Activated CD4-positive, alpha-beta T cell treated with anti-CD3 and anti-CD28 coated beads for 24 hours (primary cell): ENCODE measurements around the gene SNUPN.
"Not testable (repeated sequence)": the region's sequence is repeated elsewhere in the genome, so short reads cannot be mapped to it uniquely, and the experiment has no call there.

ENCODE experiments used
- DNase-seq, 2 donors: peaks; one replicate each; pipeline ENCODE4 v3.0.0-alpha.2; 2020; ENCODE audit warnings: low read depth in 2 of 2

The SNUPN gene

DNA sequence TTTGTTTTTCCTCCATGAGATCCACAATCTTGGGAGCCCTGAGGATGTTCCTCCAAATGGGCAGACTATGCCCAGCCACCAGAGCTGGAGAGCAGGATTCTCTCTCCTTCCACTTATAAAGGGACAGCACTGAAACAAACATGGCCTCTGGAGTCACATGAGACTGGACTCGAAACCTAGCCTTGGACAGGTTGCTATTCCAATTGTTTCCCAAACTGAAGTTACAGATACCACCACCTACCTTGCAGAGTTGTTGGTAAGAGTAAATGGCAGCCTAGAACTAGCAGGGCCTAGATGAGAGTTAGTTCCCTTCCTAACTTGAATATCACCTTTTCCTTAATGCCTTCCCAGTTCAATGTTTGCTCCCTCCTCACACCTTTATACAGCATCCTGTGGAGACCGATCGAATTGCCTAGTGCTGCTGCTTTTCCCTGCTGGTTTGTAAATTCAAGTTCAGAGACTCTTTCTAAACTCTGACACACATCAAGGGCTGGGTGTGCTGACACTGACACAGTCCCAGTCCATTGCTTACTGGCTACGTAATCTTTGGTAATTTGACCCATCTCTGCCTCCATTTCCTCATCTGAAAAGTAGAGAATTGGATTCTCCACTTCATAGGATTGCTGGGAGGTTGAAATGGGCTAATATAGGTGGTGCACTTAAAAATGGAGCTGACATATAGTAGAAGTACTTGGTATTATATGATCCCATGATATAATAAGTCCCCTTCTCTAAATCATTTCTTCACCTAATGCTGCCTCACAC is 11.9 kb upstream of the SNUPN start:
- no peak for DNase-seq

DNA sequence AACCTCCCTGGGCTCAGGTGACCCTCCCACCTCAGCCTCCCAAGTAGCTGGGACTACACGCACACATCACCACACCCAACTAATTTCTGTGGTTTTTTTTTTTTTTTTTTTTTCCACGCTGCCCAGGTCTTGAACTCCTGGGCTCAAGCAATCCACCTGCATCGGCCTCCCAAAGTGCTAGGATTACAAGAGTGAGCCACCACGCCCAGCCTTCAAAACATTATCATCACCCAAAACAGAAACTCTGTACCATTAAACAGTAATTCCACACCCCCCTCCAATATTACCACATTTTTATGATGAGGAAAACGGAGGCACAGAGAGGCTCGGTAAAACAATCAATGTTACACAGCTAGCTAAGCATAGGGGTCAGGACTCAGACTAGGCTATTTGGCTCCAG is 10.5 kb upstream of the SNUPN start:
- no peak for DNase-seq

DNA sequence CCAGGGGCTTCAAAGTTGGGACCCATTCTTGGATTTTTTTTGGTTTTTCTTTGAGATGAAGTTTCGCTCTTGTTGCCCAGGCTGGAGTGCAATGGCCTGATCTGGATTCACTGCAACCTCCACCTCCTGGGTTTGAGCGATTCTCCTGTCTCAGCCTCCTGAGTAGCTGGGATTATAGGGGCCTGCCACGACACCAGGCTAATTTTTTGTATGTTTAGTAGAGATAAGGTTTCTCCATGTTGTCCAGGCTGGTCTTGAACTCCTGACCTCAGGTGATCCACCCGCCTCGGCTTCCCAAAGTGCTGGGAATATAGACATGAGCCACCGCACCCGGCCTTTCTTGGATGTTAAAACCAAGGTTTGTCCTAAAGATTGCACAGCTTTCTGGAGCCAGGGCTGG is 8.4 kb upstream of the SNUPN start:
- not testable (repeated sequence) for DNase-seq

DNA sequence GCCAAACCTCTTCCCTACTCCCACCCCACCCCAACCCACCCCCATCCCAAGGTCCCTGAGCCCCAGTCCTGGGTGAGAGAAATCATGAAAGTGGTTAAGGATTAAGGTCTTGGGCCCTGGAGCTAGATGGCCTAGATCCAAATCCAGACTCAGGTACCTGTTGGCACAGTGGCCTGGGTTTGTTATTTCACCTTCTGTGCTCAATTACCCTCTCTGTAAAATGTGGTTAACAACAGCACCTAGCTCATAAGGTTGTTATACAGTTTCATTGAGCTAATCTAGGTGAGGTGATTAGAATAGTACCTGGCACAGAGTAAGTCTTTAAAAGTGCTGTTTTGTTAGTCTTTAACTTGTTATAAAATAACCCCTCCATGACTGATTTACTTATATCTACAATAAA is 6.4 kb upstream of the SNUPN start:
- no peak for DNase-seq

DNA sequence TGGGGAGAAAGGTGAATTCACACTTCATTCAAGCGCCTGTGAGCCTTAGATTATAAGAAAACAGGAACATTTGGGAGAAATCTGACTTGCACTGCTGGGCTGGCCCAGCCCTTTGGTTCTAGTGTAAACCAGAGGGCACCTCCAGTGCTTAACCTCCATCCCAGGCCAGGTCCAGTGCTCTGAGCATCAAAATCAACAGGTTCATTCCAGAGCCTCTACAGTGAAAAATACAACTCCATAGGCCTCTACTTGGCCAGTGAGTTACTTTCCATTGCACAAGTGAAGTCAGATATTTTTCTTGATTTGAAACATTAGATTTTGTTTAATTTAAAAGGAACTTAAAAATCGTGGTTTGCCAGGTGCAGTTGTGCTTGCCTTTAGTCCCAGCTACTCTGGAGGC is 3.0 kb downstream of the SNUPN start:
- DNase-seq: no peak

DNA sequence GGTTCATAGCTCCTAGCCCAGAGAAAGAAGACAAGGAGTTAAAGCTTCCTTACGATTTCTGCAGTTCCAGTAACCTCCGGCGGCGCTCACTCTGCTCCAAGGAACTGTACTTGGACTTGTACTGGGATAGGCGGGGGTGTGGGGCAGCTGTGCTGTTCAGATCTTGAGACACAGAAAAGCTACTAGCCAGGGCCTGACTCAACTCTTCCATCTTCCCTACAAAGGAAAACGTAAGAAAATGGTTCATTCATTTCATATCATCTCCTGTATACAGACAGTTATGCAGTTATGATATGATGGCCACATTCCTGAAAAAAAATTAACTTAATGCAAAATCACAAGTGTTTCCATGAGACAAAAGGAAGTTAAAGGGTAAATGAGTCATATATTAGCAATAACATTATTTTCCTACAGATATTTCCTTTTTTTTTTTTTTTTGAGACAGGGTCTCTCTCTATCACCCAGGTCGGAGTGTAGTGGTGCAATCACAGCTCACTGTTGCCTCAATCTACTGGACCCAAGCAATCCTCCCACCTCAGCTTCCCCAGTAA is 4.6 kb downstream of the SNUPN start:
- no peak for DNase-seq

DNA sequence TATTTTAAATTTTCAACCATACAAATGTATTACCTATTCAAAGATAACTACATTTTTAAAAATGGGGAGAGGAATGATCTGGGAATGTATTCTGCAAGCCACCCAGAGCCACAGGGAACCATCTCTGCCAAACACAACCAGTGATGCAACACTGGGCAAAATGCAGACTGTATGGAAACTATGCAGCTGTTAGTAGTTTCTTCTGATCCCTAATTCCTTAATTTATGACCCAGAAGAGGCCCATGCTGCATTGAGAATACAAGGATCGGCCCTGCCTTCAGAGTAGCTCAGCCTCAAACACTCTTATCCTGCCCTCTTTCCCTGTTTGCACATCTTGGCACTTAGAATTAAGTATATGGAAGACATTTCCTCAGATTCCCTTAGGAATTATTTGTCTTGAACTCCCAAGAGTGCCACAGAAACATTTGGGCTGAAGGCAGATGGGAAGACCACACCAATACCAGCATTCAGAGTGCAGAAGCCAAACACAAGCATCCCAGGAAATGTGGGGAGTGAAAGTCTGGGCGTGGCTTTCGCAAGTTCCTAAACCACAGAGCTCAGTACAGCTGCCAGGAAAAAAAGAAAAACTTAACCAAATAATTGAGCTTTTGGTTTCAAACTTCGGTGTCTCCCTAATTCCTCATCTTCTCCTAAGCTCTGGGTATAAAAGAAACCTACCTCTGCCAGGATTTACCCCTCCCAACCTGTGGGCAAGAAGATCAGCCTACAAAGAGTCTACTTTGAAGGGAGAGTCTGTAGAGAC is 5.3 kb downstream of the SNUPN start:
- DNase-seq: no peak

DNA sequence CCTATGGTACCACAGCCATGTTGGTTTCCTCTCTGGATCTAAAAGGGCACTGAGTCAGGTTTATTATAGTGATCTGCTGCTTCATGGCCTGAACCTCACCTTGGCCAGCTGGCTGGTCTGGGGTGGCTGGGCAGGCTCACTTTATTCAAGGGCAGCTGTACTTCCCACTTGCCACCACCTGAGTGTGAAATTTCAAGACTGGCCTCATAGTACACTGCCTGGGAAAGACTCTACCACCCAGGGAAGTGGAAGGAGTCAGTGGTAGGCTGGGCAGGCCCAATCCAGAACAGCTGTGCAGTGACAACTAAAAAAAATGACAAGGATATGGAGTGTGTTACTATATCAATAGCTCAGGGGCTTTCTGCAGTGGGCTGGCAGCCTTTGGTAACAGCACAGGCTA is 8.8 kb downstream of the SNUPN start:
- no peak for DNase-seq

DNA sequence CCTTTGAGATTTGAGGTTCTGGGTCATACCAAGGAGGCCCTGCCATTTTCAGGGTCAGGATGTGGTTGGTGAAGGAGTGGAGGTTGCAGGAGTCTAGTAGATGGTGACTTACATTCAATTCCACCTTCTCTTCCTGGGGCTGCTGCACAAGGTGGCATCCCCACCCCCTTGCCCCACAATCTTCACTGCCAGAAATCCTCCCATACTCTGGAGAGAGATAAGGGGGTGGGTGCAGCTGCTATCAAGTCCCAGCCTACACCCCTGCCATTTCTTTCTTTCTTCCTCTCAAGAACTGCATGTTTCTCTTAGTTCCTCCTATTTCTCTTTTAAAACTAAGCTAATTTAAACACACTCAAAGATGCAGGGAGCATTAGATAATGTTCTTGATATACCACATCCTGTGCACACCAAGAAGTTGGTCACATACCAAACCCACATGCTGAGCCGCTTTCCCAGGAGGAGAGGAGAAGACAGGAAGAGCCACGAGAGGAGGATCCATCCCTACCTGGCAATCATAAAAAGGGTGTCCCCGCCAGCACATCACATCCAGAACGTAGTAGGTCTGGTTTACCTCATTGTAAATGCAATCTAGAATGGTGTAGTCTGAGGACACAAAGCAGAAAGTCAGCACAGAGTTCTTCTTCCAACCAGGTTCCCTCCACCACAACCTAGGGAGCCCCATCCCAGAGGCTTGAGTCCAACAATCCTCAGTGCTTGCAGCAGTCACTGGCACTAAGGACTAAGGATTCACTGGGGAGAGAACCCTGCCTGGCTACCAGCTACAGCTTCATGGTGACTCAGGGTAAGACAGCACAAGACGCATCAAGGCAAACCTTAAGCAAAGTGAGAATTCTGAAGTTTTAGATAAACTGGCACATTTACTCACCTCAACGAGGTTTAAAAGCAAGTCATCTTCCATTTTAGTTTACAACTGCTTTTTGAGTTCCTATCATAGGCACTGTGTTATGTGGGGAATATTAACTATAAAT is 18.5 kb downstream of the SNUPN start:
- no peak for DNase-seq

DNA sequence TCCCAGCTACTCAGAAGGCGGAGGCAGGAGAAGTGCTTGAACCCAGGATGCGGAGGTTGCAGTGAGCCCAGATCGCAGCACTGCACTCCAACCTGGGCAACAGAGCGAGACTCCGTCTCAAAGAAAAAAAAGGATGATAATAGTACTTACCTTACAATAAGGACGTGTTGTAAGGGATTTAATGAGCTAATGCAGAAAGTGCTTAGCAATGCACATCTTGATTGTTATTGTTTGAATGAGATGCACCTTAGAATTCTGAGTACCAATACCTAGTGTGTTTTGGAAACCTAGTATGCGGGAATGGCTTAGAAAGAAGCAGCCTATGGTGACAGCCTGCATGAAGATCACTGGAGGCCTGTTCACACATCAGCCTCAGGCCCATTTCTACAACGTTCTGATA is 19.5 kb downstream of the SNUPN start:
- DNase-seq: no peak

DNA sequence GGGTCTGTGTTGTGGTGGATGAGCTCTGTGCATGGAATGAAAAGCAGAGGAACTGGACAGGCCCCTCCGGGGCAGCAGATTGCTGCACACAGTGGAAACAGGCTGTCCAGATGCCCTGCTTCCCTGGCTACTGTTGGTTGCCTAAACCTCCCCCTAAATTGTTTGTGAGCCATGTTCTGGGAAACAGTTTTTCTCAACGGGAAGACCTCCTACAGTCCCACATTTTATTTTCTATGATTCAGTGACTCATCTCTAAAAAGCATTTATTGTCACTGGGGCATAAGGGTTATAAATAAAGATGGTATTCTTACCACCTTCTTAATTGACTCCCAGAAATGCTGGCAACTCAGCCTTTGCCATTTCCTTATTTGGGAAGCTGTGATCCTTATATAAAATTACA is 26.1 kb downstream of the SNUPN start:
- no peak for DNase-seq

DNA sequence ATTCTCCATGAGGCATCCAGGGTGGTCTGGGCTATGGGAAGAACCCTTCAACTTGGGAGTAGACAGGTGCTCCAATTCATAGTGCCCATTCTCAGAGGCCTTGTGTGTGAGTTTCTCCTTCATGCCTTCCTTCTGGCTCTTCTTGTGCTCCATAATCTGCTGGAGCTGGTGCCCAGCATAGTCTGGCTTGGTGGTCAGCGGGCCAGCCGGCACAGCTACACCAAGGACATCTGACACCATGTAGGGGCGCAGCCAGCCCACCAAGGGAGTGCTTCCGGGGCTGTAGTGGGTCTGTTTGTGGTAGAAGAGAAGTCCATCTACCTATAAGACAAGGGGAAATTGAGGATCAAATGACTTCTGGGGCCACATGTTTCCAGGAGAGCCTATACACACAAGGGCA is 27.2 kb downstream of the SNUPN start:
- no peak for DNase-seq

DNA sequence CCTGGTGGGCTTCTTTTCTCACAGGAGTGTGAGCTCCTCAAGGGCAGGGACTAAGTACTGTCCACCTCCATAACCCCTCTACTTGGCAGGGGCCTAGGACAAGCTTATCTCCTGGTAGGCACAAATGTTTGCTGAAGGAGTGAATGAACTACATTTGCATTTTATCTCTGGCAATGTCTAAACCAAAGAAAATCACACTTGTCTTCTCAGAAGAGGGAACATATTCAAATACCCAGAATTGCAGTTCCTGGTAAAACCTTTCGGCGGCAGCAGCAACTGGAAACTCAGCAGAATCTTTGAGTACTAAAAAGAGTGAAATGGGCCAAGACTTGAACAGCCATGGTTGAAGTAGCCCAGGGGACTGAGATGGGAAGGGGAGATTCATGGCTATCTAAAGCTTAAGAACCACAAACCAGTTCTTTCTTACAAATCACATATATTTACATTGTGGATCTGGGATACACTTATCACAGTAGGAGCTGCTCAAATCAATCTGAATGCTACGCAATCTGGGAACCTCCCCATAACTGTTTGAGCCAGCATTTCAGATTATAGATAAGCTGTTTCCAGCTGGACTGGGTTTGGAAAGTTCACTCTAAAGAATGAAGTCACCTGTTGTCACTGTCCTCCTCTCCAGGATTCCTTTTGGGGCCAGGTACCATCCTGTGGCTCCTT is 27.7 kb downstream of the SNUPN start:
- no peak for DNase-seq

DNA sequence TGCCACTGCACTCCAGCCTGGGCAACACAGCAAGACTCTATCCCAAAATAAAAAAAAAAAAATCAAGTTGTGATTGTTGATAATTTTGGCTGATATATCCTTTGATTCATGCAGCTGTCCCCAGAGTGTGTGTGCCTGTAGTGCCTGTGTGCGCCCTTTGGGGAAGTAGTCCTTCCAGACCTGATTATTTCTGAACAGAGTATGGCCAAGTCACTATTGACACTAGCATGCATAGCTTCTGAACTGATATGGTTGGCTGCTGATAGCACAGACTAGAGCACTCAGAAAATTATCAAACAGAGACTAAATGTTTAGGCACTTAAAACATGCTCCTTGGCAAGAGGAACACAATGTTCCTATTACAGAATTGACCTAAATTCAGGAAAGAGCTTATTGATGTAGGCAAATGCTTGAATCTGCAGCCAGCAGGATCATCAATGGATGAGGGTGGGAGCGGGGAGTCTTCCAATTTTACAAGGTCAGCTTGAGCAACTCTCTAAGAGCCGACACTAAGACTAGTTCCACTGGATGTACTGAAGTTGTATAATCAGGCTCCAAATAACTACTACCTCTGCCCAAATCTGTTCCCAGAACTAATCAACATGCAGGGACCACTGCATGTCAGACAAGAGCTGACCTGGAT is 28.7 kb downstream of the SNUPN start:
- no peak for DNase-seq

DNA sequence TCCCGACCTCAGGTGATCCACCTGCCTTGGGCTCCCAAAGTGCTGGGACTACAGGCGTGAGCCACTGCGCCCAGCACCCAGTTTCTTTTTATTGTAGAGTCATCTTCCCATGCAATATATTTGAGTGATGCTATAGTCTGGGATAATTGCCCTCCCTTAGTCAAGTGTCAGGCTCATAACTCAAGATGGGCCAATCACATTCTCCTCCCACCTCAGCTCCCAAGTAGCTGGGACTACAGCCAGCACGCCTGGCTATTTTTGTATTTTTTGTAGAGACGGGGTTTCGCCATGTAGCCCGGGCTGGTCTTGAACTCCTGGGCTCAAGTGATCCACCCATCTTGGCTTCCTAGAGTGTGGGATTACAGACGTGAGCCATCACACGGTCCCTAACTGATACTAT is 31.2 kb downstream of the SNUPN start:
- no peak for DNase-seq

DNA sequence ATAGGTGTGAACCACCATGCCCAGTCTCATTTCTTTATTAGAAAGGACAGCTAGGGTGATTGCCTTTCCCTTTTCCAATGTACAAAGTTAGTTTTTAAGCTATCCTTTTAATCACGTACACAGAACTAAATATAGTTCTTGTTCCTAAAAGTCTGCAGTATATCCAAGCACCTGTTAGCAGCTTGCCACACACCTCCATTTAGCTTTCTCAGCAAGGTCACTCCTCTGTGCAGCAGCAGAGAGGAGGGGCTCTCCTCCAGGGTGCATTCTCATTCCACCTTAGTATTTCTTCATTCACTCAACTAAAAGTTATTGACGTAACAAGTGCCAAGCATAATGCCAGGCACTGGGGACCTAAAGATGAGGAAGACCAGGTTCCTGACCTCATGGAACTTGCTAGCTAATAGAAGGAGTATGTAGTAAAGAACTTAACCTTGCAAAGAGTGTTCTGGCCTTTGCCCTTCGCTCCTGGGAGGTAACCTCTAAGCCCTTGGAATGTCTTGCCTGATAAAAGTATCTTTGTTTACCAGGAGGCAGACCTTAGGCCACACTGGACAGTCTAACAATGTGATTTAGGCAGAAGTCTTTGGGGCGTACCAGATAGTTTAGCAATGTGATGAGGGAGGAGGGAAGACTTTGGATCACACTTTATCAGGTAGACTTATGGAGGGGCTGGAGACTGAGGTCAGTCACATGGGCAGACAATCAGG is 33.7 kb downstream of the SNUPN start:
- no peak for DNase-seq

DNA sequence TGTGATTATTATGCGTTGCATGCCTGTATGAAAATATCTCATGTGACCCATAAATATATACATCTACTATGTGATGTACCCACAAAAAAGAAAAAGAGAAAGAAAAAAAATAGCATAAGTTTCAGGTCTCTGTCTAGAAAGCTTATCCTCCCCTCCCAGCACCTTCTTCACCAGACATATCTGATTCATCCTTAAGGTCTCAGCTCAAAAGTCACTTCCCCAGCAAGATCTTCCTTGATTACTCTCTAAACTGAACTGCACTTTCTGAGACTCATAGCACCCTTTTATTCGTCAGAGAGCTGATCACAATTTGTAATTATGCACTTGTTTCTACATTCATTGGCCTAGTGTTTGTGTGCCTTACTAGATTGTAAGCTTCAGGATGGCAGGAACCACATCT is 35.3 kb downstream of the SNUPN start:
- no peak for DNase-seq

DNA sequence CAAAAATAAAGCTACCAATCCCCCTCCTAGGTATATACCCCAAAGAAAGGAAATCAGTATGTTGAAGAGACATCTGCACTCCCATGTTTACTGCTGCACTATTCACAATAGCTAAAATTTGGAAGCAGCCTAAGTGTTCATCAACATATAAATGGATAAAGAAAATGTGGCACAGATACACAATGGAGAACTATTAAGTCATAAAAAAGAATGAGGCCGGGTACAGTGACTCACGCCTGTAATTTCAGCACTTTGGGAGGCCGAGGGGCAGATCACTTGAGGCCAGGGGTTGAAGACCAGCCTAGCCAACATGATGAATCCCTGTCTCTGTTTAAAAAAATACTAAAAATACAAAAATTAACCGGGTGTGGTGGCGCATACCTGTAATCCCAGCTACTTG is 36.5 kb downstream of the SNUPN start:
- no peak for DNase-seq

DNA sequence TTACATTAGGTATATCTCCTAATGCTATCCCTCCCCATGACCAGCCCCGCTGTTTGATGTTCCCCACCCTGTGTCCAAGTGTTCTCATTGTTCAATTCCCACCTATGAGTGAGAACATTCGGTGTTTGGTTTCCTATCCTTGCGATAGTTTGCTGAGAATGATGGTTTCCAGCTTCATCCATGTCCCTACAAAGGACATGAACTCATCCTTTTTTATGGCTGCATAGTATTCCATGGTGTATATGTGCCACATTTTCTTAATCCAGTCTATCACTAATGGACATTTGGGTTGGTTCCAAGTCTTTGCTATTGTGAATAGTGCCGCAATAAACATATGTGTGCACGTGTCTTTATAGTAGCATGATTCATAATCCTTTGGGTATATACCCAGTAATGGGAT is 39.1 kb downstream of the SNUPN start:
- DNase-seq: not testable (repeated sequence)

DNA sequence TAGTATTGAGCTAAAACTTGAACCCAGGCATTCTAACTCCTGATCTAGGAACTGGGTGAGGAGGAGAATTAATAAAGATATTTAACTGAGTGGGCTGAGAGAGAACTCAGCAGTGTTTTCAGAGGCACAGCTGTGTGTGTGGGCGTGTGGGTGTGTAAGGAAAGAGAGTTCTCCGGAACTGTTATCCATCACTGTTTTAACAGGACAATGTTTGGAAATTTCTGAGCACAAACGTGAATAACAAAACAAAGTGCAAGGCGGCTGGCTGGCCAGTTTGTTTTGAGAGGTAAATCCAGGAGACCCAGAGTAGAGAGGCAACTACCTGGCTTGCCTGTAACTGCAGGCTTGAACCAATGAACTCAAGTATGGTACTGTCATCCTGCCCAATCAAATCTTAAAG is 41.4 kb downstream of the SNUPN start:
- DNase-seq: no peak
